GM21825 (cell line): Measurements from ENCODE around the gene GOLGA8S.
"Not testable (repeated sequence)": the region's sequence is repeated elsewhere in the genome, so short reads cannot be mapped to it uniquely, and the experiment has no call there.

ENCODE experiments used
- ATAC-seq: cut with Tn5 transposase; IDR thresholded peaks from one replicate; pipeline ENCODE4 v1.9.1; 2021; ENCODE audit warnings: mild to moderate bottlenecking, moderate library complexity; ENCODE audit not compliant: unreplicated experiment

GOLGA8S gene

GRCh38 chr15:23397779-23398178 is 43.2 kb downstream of the GOLGA8S start:
- no peak for ATAC-seq

- ATAC-seq: not testable (repeated sequence)
Observed at GRCh38 chr15:23398357-23398756, 43.8 kb downstream of the GOLGA8S start.

GRCh38 chr15:23399207-23399606 is 44.7 kb downstream of the GOLGA8S start:
- ATAC-seq: not testable (repeated sequence)

- no peak for ATAC-seq
Observed at GRCh38 chr15:23401627-23402026, 47.1 kb downstream of the GOLGA8S start.

DNA sequence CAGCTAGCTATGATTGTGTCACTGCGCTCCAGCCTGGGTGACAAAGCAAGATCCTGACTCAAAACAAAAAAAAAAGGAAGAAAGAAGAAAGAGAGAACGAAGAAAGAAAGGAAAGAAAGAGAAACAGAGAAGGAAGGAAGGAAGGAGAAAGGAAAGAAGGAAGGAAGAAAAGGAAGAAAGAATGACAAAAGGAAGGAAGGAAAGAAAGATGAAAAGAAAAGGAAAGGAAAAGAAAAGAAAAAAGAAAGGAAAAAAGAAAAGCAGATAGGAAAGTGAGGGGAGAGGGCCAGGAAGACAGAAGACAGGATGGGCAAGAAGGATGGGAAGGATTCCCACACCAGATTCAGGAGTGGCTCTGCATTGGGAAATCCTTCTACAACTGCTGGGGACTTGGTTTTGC is 47.6 kb downstream of the GOLGA8S start:
- no peak for ATAC-seq

GRCh38 chr15:23402544-23402943 is 48.0 kb downstream of the GOLGA8S start:
- ATAC-seq: no peak

GRCh38 chr15:23403550-23403949 is 49.0 kb downstream of the GOLGA8S start:
- no peak for ATAC-seq

DNA sequence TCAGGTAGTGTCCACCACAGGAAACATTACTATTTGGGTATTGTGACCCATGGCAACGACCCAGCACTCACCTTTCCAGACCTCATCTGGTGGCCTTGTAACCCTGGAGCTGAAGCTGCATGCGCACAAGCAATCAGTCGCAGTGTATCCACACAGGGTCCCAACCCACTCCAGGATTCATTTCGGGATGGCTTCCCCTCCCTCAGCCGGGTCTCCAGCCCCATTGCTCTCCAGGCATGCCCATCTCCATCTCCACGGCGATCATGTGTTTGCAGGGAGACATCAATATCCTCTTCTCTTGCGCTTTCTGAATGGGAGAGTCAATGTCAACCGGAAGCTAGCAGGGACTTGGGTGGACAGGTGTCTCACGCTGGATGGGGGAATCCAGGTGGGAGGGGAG is 57.3 kb downstream of the GOLGA8S start:
- no peak for ATAC-seq

DNA sequence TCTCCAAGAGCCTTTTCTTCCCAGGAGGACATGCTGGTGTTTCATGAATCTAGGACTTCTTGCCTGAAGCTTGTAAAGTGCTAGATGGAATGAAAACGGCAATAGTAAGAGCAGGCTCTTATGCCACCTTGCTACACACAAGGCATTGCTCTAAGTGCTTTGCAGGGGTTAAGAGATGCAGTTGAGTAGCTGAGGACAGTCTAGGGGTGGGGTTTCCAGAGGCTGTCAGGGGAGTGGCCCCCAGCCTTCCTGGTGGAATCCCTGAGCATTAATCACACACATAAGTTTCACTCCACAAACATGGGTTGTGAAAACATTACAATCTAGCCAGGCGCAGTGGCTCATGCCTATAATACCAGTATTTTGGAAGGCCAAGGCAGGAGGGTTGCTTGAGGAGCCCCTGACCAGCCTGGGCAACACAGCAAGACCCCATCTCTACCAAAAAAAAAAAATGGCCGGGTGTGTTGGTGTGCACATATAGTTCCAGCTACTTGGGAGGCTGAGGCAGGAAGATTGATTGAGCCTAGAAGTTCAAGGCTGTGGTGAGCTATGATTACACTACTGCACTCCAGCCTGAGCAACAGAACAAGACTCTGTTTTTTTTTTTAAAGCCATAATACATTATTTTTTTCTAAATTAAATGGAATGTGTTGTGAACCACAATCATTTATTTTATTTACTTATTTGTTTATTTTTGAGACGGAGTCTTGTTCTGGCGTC is 58.5 kb downstream of the GOLGA8S start:
- not testable (repeated sequence) for ATAC-seq
